Measurements from ENCODE around the gene HELQ.
"Not testable (repeated sequence)": the region's sequence is repeated elsewhere in the genome, so short reads cannot be mapped to it uniquely, and the experiment has no call there.

The HELQ gene

GRCh38 chr4:83438719-83439118 lies 16.9 kb downstream of the HELQ start:
- no peak for DNase-seq

- DNase-seq: no peak
Measured at GRCh38 chr4:83436680-83437079, 18.9 kb downstream of the HELQ start.

GRCh38 chr4:83431200-83431599 lies 24.4 kb downstream of the HELQ start:
- no peak for DNase-seq

- no peak for DNase-seq
Measured at GRCh38 chr4:83418211-83418610, 37.4 kb downstream of the HELQ start.

GRCh38 chr4:83417566-83417965 lies 38.1 kb downstream of the HELQ start:
- DNase-seq: no peak

DNA sequence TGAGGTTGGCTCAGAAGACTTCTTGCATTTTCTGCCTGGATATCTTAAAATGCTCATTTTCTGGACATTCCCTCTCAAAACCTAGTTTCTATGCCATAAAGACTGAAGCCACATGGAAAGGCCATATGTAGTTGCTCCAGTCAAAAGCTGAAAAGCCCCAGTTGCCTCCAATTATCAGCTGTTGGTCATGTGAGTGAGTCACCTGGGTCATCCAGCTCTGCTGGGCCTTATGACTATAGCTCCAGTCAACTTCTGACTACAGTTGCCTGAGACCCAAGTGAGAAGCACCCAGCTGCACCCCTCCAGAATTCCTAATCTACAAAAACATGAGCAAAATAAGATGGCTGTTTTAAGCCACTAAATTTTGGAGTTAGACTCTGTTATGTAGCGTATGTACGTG lies 41.9 kb downstream of the HELQ start:
- no peak for DNase-seq

DNA sequence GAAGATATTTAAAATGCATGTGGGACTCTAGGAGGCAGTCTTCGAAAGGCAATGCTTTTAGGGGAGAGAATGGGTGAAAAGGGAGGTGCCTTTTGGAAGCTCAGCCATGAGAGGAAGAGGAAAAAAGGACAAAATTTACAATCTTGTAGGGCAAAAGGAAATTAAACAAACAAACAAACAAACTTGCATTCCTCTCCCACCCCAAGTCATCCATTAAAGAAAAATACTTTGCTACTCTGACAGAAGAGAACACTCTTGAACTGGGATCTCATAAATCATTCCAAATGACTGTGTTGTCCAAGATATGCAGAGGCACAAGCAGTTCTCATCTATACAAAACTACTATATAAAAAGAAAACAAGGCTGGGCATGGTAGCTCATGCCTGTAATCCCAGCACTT lies 46.7 kb downstream of the HELQ start:
- DNase-seq: no peak

DNA sequence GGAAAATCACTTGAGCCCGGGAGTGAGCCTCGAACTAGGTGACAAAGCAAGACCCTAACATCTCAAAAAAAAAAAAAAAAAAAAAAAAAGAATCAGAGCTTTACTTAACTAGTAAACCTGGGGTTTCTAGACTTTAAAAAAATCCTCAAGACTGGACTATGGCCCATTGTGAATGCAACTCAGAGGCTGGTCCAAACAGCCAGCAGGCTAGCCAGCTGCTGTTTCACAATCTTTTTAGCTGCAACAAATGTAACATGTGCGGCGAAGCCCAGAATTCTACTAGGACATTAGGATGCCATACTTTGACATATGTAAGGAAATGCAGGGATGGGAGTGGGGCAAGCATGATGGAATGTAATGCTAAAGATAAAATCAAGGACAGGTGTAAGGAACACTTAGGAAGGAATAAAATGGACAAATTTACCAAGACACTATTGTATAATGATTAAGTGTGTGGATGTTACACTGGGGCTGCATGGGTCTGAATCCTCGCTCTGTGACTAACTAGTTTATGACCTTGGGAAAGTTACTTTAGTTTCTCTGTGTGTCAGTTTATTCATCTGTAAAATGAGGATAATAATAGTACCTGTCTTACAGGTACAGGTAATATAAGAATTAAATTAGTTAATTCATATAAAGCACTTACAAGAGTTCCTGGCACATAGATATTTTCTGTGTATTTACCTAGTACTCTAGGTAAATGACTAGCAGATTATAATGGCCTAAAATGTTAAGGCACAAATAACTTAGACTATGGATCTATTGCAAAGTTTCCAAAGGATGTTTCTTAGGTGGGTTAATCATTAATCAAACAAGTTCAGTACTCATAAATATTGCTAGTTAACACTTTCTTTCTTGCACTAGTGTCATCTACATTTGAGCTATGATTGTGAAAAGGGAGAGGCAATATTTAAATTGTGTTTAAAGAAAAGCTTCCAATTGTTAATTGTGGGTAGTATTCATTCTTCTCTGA lies 49.5 kb downstream of the HELQ start:
- no peak for DNase-seq

GRCh38 chr4:83398158-83398557 lies 57.5 kb downstream of the HELQ start:
- not testable (repeated sequence) for DNase-seq

GRCh38 chr4:83393908-83394307 lies 61.7 kb downstream of the HELQ start:
- DNase-seq: no peak

DNA sequence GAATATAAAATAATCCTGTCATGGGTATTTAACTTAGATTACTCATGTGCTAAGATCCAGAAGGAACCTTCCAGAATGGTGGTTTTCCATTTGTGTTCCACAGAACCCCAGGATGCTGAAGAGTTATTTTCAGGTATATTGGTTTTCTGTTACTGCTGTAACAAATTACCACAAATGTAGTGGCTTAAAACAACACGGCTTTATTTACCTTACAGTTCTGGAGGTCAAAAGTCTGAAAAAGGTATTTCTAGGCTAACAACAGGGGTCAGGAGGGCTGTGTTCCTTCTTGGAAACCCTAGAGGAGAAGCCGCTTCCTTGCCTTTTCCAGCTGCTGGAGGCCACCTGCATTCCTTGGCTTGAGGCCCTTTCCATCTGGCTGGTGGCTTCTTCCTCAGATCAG lies 63.1 kb downstream of the HELQ start:
- no peak for DNase-seq

DNA sequence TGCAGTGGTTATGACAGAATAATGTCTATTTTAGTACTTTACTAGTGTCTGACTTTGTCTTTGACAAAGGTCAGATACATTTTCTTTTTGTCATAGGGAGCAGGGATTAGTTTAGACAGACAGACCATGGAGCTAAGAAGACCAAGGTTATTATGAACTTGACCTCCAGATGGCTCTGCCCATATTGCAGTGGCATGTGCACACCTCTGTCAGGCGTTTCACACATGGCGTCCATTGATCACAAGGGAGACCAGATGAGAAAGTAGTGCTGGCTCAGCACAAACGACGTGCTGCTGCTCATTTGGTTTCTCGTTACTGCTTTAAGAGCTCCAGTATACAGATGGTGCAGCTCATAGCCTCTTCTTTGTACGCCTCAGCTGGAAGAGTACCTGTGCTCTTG lies 64.7 kb downstream of the HELQ start:
- no peak for DNase-seq

- no peak for DNase-seq
Measured at GRCh38 chr4:83389756-83390505, 65.7 kb downstream of the HELQ start.

GRCh38 chr4:83389037-83389720 lies 66.4 kb downstream of the HELQ start:
- DNase-seq: no peak

- no peak for DNase-seq
Measured at GRCh38 chr4:83388313-83388676, 67.3 kb downstream of the HELQ start.

- no peak for DNase-seq
Measured at GRCh38 chr4:83387476-83388312, 67.9 kb downstream of the HELQ start.

DNA sequence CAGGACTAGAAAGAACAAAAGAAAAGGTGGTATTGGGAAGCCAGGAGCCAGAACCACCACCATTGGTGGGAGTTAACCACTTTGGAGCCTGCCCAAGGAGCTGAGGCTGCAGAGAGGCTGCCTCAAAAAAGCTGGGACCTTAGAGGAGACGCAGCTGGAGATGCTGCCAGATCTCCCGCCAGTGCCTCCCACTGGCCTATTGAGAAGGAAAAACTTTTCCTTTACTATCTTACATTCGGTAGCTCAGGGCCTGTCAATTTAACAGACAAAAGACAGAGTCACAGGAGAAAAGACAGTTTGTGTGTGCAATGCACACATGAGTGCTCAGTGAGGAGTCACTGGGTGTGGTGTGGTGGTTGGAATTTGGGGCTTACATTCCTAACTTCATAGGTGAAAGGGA lies 68.6 kb downstream of the HELQ start:
- DNase-seq: no peak

DNA sequence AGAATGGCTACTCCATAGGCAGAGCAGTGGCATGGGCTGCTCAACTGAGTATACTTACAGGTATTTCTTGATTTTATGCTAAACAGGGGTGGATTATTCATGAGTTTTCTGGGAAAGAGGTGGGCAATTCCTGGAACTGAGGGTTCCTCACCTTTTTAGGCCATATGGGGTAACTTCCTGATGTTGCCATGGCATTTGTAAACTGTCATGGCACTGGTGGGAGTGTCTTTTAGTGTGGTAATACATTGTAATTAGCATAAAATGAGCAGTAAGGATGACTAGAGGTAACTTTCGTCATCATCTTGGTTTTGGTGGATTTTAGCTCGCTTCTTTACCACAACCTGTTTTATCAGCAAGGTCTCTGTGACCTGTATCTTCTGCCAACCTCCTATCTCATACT lies 72.8 kb downstream of the HELQ start:
- DNase-seq: no peak

- no peak for DNase-seq
Measured at GRCh38 chr4:83381173-83381572, 74.5 kb downstream of the HELQ start.

DNA sequence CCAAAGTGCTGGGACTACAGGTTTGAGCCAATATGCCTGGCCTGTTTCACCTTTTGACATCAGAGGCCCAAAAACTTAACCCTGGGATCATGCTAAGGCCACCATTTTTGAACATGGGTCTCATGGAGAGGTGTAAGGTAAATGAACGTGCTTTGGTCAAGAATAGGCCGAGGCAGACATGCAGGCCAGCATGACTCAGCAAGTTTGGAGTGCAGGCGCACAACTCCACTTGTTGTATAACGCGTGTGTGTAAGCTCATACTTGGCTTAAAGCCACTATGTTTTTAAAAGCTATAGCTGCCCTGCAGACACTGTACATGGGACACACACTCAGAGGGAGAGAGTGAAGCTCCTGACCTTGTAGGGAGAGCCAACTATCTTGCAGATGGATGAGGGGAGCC lies 77.2 kb downstream of the HELQ start:
- DNase-seq: no peak

DNA sequence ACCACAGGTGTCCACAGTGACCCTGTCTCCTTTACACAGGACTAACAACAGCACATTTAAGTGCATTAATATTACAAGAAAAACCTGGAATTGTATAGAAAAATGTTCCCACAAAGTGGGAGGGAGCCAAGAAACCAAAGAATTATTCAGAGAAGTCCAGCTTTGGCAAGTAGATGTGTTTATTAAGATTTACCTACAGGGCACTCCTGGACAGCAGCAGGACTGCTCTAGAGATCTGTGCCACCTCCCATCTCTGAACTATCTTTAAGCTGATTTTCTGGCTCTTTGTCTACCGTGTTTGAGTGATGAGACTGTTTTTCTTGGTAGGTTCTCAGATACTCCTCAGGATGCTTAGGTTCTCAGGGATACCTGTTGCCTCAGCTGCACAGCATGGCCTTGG lies 82.7 kb downstream of the HELQ start:
- no peak for DNase-seq

DNA sequence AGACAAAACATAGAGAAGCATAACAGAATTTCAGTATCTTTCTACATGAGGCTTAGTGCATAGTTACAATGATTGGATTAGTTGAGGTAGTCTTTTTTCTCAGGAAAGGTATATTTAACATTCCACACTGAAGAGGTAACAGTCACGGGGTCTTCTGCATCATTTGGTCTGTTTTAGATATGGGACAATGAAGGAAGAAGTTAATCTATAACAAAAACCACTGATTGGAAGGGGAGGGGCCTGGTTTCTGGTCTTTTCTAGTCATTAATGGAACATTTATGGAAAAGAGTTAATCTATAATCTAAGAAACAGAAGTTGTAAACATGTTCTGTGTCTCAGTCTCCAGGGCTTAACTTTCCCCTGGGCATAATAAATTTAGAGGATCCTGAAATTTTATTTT lies 83.7 kb downstream of the HELQ start:
- no peak for DNase-seq

DNA sequence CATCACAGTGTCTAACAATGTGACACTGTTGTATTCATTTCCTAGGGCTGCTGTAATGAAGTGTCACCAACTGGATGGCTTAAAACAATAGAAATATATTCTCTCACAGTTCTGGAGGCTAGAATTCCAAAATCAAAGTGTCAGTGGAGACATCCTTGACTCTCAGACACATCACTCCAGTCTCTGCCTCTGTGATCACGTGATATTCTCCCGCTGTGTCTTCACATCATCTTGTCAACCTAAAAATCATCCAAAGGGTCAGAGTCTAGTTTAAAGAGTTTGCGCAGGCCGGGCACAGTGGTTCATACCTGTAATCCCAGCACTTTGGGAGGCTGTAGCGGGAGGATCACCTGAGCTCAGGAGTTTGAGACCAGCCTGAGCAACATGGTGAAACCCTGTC lies 84.4 kb downstream of the HELQ start:
- no peak for DNase-seq

Measured in activated CD4-positive, alpha-beta T cell treated with anti-CD3 and anti-CD28 coated beads for 1 hour (primary cell).